Mesenchymal stem cell (in vitro differentiated cells and primary cell): ENCODE results near the gene C2orf15. TPM values are rescaled to one million over a fixed set of nuclear protein-coding genes. Genes with fewer than 3 reads are reported as not detected.

ENCODE experiments used
- DNase-seq: peaks from one replicate; pipeline ENCODE4 v3.0.0-alpha.2; 2013
- H2AFZ ChIP-seq: one replicate; pipeline ENCODE4 v1.6.1; 2013; ENCODE audit warnings: low read depth, mild to moderate bottlenecking, control low read depth, inconsistent platforms, low read length, moderate library complexity
- H2AK5ac ChIP-seq: 2 replicates; pipeline ENCODE4 v1.6.1; 2013; ENCODE audit warnings: low read length, moderate library complexity, mild to moderate bottlenecking, inconsistent platforms; ENCODE audit not compliant: severe bottlenecking
- H2BK120ac ChIP-seq: one replicate; pipeline ENCODE4 v1.6.1; 2013; ENCODE audit warnings: low read depth, mild to moderate bottlenecking, inconsistent platforms, low read length, moderate library complexity
- H2BK12ac ChIP-seq, 2 experiments: one replicate each; pipeline ENCODE4 v1.6.1; 2013; ENCODE audit warnings: inconsistent platforms in 2 of 2, low read length in 2 of 2, mild to moderate bottlenecking in 2 of 2, moderate library complexity in 2 of 2, control low read depth in 1 of 2
- H2BK15ac ChIP-seq: one replicate; pipeline ENCODE4 v1.6.1; 2013; ENCODE audit warnings: mild to moderate bottlenecking, low read depth, inconsistent platforms; ENCODE audit not compliant: poor library complexity, severe bottlenecking
- H2BK5ac ChIP-seq: 2 replicates; pipeline ENCODE4 v1.6.1; 2013; ENCODE audit warnings: low read depth, mild to moderate bottlenecking, low read length, control low read depth, inconsistent platforms; ENCODE audit not compliant: poor library complexity, severe bottlenecking
- H3K14ac ChIP-seq, 2 experiments: one replicate each; pipeline ENCODE4 v1.6.1; 2013; ENCODE audit warnings: inconsistent platforms in 2 of 2, low read length in 2 of 2, control low read depth in 1 of 2, mild to moderate bottlenecking in 1 of 2, moderate library complexity in 1 of 2
- H3K18ac ChIP-seq, 2 experiments: one replicate each; pipeline ENCODE4 v1.6.1; 2013; ENCODE audit warnings: inconsistent platforms in 2 of 2, low read length in 2 of 2, control low read depth in 1 of 2, low read depth in 1 of 2, mild to moderate bottlenecking in 1 of 2
- H3K23ac ChIP-seq, 2 experiments: one replicate each; pipeline ENCODE4 v1.6.1; 2013; ENCODE audit warnings: inconsistent platforms in 2 of 2, low read length in 2 of 2, mild to moderate bottlenecking in 2 of 2, moderate library complexity in 2 of 2, control low read depth in 1 of 2
- H3K27ac ChIP-seq: 2 replicates; pipeline ENCODE4 v1.5.1; 2013; ENCODE audit warnings: mild to moderate bottlenecking, moderate library complexity, low read length, control low read depth, inconsistent platforms; ENCODE audit not compliant: poor library complexity, severe bottlenecking
- H3K27me3 ChIP-seq, 2 experiments: 2 replicates each; pipeline versions ENCODE4 v1.6.1 to v1.7.0; 2013; ENCODE audit warnings: low read length in 2 of 2, mild to moderate bottlenecking in 2 of 2, moderate library complexity in 2 of 2, control low read depth in 1 of 2, inconsistent platforms in 1 of 2; ENCODE audit not compliant: control insufficient read depth in 1 of 2, insufficient read depth in 1 of 2
- H3K36me3 ChIP-seq, 2 experiments: 2 replicates each; pipeline versions ENCODE4 v1.6.1 to v1.7.0; 2013; ENCODE audit warnings: low read length in 2 of 2, control low read depth in 1 of 2, inconsistent platforms in 1 of 2, low read depth in 1 of 2, mild to moderate bottlenecking in 1 of 2; ENCODE audit not compliant: insufficient read depth in 2 of 2, control insufficient read depth in 1 of 2
- H3K4ac ChIP-seq, 2 experiments: one replicate each; pipeline ENCODE4 v1.6.1; 2013; ENCODE audit warnings: inconsistent platforms in 2 of 2, low read length in 2 of 2, mild to moderate bottlenecking in 2 of 2, moderate library complexity in 2 of 2, control low read depth in 1 of 2, low read depth in 1 of 2
- H3K4me1 ChIP-seq: 2 replicates; pipeline ENCODE4 v1.6.1; 2013; ENCODE audit warnings: low read depth, low read length, control low read depth; ENCODE audit not compliant: control insufficient read depth, insufficient read depth
- H3K4me2 ChIP-seq: 2 replicates; pipeline ENCODE4 v1.6.1; 2013; ENCODE audit warnings: low read length, mild to moderate bottlenecking, inconsistent platforms; ENCODE audit not compliant: poor library complexity, severe bottlenecking
- H3K4me3 ChIP-seq, 2 experiments: 2 replicates each; pipeline versions ENCODE4 v1.5.1 to v1.7.0; 2013; ENCODE audit warnings: low read length in 2 of 2, mild to moderate bottlenecking in 2 of 2, control low read depth in 1 of 2, low read depth in 1 of 2; ENCODE audit not compliant: insufficient read depth in 1 of 2
- H3K79me1 ChIP-seq: replicated peaks from 2 replicates; pipeline ENCODE4 v1.6.1; 2013; ENCODE audit warnings: mild to moderate bottlenecking, control low read depth, low read length, inconsistent platforms; ENCODE audit not compliant: poor library complexity, severe bottlenecking
- H3K9ac ChIP-seq: 2 replicates; pipeline ENCODE4 v1.7.0; 2013; ENCODE audit warnings: mild to moderate bottlenecking, low read length, moderate library complexity
- H3K9me3 ChIP-seq: 2 replicates; pipeline ENCODE4 v1.7.0; 2013; ENCODE audit warnings: mild to moderate bottlenecking, low read length; ENCODE audit not compliant: control insufficient read depth
- H4K8ac ChIP-seq: one replicate; pipeline ENCODE4 v1.6.1; 2013; ENCODE audit warnings: inconsistent platforms, mild to moderate bottlenecking, low read length, moderate library complexity
- H4K91ac ChIP-seq: one replicate; pipeline ENCODE4 v1.6.1; 2013; ENCODE audit warnings: mild to moderate bottlenecking, low read length, inconsistent platforms
- WGBS: methylation state at CpG from one replicate; pipeline ENCODE4 v1.1.7; 2013; ENCODE audit warnings: mixed read lengths; 5-methylcytosine and 5-hydroxymethylcytosine counted together
- small RNA-seq: library from polyadenylated mRNA; stranded (forward); fragments of <200 nt; extraction: miRNeasy Mini kit (QIAGEN cat#:217004); gene quantifications from one replicate; pipeline ENCODE3, GENCODE V24; 2013; ENCODE audit warnings: low read depth

The C2orf15 gene

DNA sequence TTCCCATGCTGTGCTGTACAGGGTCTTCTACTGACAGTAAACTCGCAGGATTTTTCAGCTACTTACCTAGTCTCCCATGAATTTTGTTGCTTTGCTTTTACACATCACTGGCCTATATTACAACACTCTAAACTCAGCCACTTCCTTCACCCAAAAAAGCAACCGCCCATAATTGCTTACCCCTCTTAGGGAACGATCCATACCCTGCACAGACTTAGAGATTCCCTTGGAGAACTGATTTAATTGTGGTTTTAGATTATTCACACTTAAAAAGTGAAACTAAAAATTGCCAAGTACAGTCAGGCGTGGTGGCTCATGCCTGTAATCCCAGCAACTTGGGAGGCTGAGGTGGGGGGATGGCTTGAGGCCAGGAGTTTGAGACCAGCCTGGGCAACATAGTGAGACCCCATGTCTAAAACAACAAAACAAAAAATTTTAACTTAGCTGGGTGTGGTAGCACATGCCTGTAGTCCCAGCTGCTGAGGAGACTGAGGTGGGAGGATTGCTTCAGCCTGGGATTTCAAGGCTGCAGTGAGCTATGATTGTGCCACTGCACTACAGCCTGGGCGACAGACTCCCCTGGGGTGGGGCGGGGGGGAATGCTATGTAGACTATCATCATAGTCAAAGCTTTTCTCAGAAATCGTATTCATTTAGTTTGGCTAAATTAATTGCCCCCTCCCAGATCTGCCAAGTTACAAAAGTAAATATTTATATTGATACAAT lies 58.7 kb downstream of the C2orf15 start:
- H3K27me3 ChIP-seq: no peaks in the 10 kb centered on the region
- H3K4ac ChIP-seq: no peak overlapping the region
- H3K79me1 ChIP-seq: peaks cover 2% of the 10 kb centered on the region
- no peak overlapping the region for H3K4me2 ChIP-seq
- H4K8ac ChIP-seq: no peak overlapping the region
- no peak overlapping the region for H2AK5ac ChIP-seq
- no peaks in the 10 kb centered on the region for H3K9me3 ChIP-seq
- no peak overlapping the region for H2BK15ac ChIP-seq
- H4K91ac ChIP-seq: no peak overlapping the region
- peaks cover 19 to 52% of the 10 kb centered on the region in 2 experiments for H3K36me3 ChIP-seq
- H2BK5ac ChIP-seq: no peak overlapping the region
- H3K23ac ChIP-seq: no peak overlapping the region
- H2BK120ac ChIP-seq: no peak overlapping the region
- no peak overlapping the region for H3K18ac ChIP-seq
- H2BK12ac ChIP-seq: no peak overlapping the region
- no peak overlapping the region for H3K27ac ChIP-seq
- 93% methylated on average over 2 of the region's 7 CpGs for WGBS
- H3K14ac ChIP-seq: no peak overlapping the region
- H2AFZ ChIP-seq: no peak overlapping the region
- H3K9ac ChIP-seq: no peak overlapping the region
- H3K4me3 ChIP-seq: no peak overlapping the region
- DNase-seq: no peak
- no peaks in the 10 kb centered on the region for H3K4me1 ChIP-seq

Small RNAs within 50 kb of the gene (small RNA-seq; reads per million reads assigned to genes)
- not detected for gene AC092587.1
